Kidney epithelial cell (primary cell): ENCODE measurements around the gene RAPSN. TPM values are rescaled to one million over a fixed set of nuclear protein-coding genes. Genes with fewer than 3 reads are reported as not detected.
A peak's percentile ranks its signal among the peaks of the same experiment; 100 is the strongest.

Source experiments
- DNase-seq: peaks from one replicate; pipeline ENCODE4 v3.0.0-alpha.2; 2010; ENCODE audit warnings: low read depth
- H3K27me3 ChIP-seq: 2 replicates; pipeline ENCODE4 v1.6.0; 2011; ENCODE audit warnings: low read length; ENCODE audit not compliant: control insufficient read depth, insufficient read depth
- H3K36me3 ChIP-seq: 2 replicates; pipeline ENCODE4 v1.5.1; 2011; ENCODE audit warnings: low read length; ENCODE audit not compliant: control insufficient read depth, insufficient read depth
- H3K4me3 ChIP-seq: 2 replicates; pipeline ENCODE4 v1.5.1; 2011; ENCODE audit warnings: low read depth, mild to moderate bottlenecking, control low read depth, low read length
- CTCF ChIP-seq: IDR thresholded peaks from 2 replicates; pipeline ENCODE4 v1.5.1; 2011; ENCODE audit warnings: mild to moderate bottlenecking, moderate library complexity, low read length, control low read depth, inconsistent platforms; ENCODE audit not compliant: insufficient read depth, poor library complexity, severe bottlenecking
- total RNA-seq: library from RNA; depleted of rRNA; stranded (reverse); fragments of >200 nt; gene quantifications from 2 replicates; pipeline ENCODE4 v1.2.3, GENCODE V29; 2015

The RAPSN gene
- total RNA-seq, 1 donor from 2014 or later, result 0.21 TPM

- H3K27me3 ChIP-seq, result no peaks in the 10 kb centered on the region
- H3K4me3 ChIP-seq, result no peak overlapping the region
- peaks cover 10% of the 10 kb centered on the region for H3K36me3 ChIP-seq
- DNase-seq, result no peak
- no peak for TF ChIP-seq CTCF
Measured at GRCh38 chr11:47415091-47415854, 33.7 kb downstream of the RAPSN start.

GRCh38 chr11:47414685-47415070 lies 34.3 kb downstream of the RAPSN start:
- Histone ChIP-seq H3K4me3 (no peak overlapping the region), H3K27me3 (no peaks in the 10 kb centered on the region), H3K36me3 (peaks cover 8% of the 10 kb centered on the region)
- no peak for TF ChIP-seq CTCF
- no peak for DNase-seq

GRCh38 chr11:47413908-47414684 lies 34.8 kb downstream of the RAPSN start:
- no peaks in the 10 kb centered on the region for H3K27me3 ChIP-seq
- no peak for DNase-seq
- no peak for TF ChIP-seq CTCF
- peaks cover 8% of the 10 kb centered on the region for H3K36me3 ChIP-seq
- H3K4me3 ChIP-seq, result no peak overlapping the region

GRCh38 chr11:47413351-47413750 lies 35.6 kb downstream of the RAPSN start:
- DNase-seq, result no peak
- Histone ChIP-seq H3K4me3 (no peak overlapping the region), H3K27me3 (no peaks in the 10 kb centered on the region), H3K36me3 (peaks cover 4% of the 10 kb centered on the region)
- no peak for TF ChIP-seq CTCF

- H3K27me3 ChIP-seq, result no peaks in the 10 kb centered on the region
- no peak overlapping the region for H3K4me3 ChIP-seq
- H3K36me3 ChIP-seq, result peaks cover 3% of the 10 kb centered on the region
- TF ChIP-seq CTCF, result peak; percentile 88
- DNase-seq, result no peak
Measured at GRCh38 chr11:47411884-47412746, 36.8 kb downstream of the RAPSN start.
